ENCODE results near the gene RBBP7.

- TF ChIP-seq CTCF (IDR thresholded peaks at IDR 0.05; ENCODE audit: low read depth, low read length, poor library complexity, severe bottlenecking), result no peak
- TF ChIP-seq EZH2phosphoT487 (IDR thresholded peaks at IDR 0.05; ENCODE audit: borderline replicate concordance, low read length), result no peak
These were observed 4.4 kb upstream of the RBBP7 start for GRCh38 chrX:16874458-16875095.

Measured in DOHH2 (cell line).